Effector memory CD8-positive, alpha-beta T cell (primary cell): ENCODE results near the gene USP17L5.
"Not testable (repeated sequence)": the region's sequence is repeated elsewhere in the genome, so short reads cannot be mapped to it uniquely, and the experiment has no call there.

Experiments
- ATAC-seq: fragments of 150-1000 bp; cut with Tn5 transposase; replicated peaks from 2 replicates; pipeline ENCODE4 v1.10.0; 2021; ENCODE audit warnings: mild to moderate bottlenecking, moderate library complexity
- DNase-seq, 3 experiments: peaks; one replicate each; pipeline ENCODE4 v3.0.0; 2021
- H3K27ac Mint-ChIP-seq, 2 donors: one replicate each; pipeline ENCODE4 v1.8.0; 2022; ENCODE audit warnings: mild to moderate bottlenecking in 2 of 2, mixed read lengths in 2 of 2, moderate library complexity in 2 of 2
- H3K27me3 Mint-ChIP-seq, 2 donors: one replicate each; pipeline ENCODE4 v1.8.0; 2022; ENCODE audit warnings: mixed read lengths in 2 of 2
- H3K36me3 Mint-ChIP-seq: one replicate; pipeline ENCODE4 v1.8.0; 2022; ENCODE audit warnings: mild to moderate bottlenecking, moderate library complexity, mixed read lengths; ENCODE audit not compliant: insufficient read depth
- H3K4me1 Mint-ChIP-seq, 2 donors: one replicate each; pipeline ENCODE4 v1.8.0; 2022; ENCODE audit warnings: low read depth in 2 of 2, mixed read lengths in 2 of 2
- H3K4me3 Mint-ChIP-seq, 2 donors: one replicate each; pipeline ENCODE4 v1.8.0; 2022; ENCODE audit warnings: mild to moderate bottlenecking in 2 of 2, mixed read lengths in 2 of 2, moderate library complexity in 2 of 2
- H3K9me3 Mint-ChIP-seq, 2 donors: one replicate each; pipeline ENCODE4 v1.8.0; 2022; ENCODE audit warnings: mixed read lengths in 2 of 2

USP17L5 gene

GRCh38 chr4:9389001-9389400 lies 49.8 kb downstream of the USP17L5 start:
- H3K4me3 Mint-ChIP-seq, H3K27me3 Mint-ChIP-seq, H3K27ac Mint-ChIP-seq, H3K36me3 Mint-ChIP-seq, DNase-seq, H3K4me1 Mint-ChIP-seq, H3K9me3 Mint-ChIP-seq, ATAC-seq: not testable (repeated sequence)
